Immature natural killer cell (primary cell): Measurements from ENCODE around the gene LINS1. TPM values are rescaled to one million over a fixed set of nuclear protein-coding genes. Genes with fewer than 3 reads are reported as not detected.

ENCODE experiments used
- DNase-seq, 3 donors: peaks; one replicate each; pipeline ENCODE4 v3.0.0; 2022; ENCODE audit warnings: mixed read lengths in 1 of 3
- H3K27ac Mint-ChIP-seq, 6 donors: one replicate each; pipeline ENCODE4 v1.8.0; 2020; ENCODE audit warnings: mixed read lengths in 6 of 6, mild to moderate bottlenecking in 5 of 6, inconsistent platforms in 4 of 6, moderate library complexity in 3 of 6
- H3K27me3 Mint-ChIP-seq, 3 donors: one replicate each; pipeline ENCODE4 v1.8.0; 2020 to 2021; ENCODE audit warnings: low read depth in 3 of 3, mild to moderate bottlenecking in 3 of 3, mixed read lengths in 3 of 3, moderate library complexity in 3 of 3, inconsistent platforms in 1 of 3
- H3K36me3 Mint-ChIP-seq, 3 donors: one replicate each; pipeline ENCODE4 v1.8.0; 2020; ENCODE audit warnings: mixed read lengths in 3 of 3, inconsistent platforms in 2 of 3, mild to moderate bottlenecking in 2 of 3
- H3K4me1 Mint-ChIP-seq, 2 donors: one replicate each; pipeline ENCODE4 v1.8.0; 2020; ENCODE audit warnings: inconsistent platforms in 2 of 2, mild to moderate bottlenecking in 2 of 2, mixed read lengths in 2 of 2, moderate library complexity in 1 of 2
- H3K4me3 Mint-ChIP-seq, 5 donors: one replicate each; pipeline ENCODE4 v1.8.0; 2020; ENCODE audit warnings: mild to moderate bottlenecking in 5 of 5, mixed read lengths in 5 of 5, inconsistent platforms in 3 of 5, moderate library complexity in 3 of 5
- H3K9me3 Mint-ChIP-seq, 6 donors: one replicate each; pipeline ENCODE4 v1.8.0; 2020; ENCODE audit warnings: mild to moderate bottlenecking in 6 of 6, mixed read lengths in 6 of 6, inconsistent platforms in 4 of 6, moderate library complexity in 3 of 6
- polyA plus RNA-seq, 3 donors: library from polyadenylated mRNA; unstranded; fragments of 300-500 nt; fragmentation: Illumina TruSeq; gene quantifications; one replicate each; pipeline ENCODE4 v1.2.3, GENCODE V29; 2021

Gene LINS1
- polyA plus RNA-seq, 3 donors from 2014 or later: 22.7 to 28.8 (median 27.9) TPM

DNA sequence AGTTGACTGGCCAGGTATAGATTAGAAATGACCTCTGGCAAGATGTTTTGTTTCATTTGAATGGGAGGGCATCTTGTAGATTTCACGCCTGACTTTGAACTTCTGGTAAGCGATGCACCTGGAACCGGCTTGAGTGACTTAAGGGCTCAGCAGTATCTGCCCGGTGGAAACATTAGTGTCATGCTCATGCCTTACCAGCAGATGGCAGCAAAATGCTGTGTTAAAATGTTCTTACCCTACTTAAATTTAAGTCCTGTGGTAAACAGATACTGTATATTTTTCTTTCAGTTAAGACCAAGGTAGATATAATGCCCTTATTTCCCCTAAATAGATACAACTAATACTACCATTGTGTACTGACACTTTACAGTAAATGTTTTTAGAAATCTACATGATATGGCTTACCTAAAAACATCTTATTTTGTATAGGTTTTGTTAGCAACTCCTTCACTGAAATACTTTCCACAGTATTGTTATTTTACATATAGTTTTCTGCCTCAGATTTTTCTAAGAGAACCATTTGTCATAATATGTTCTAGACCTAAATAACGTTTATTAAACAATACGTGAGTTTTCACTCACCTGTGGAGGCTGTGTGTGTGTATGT lies 25.9 kb upstream of the LINS1 start:
- H3K27ac Mint-ChIP-seq: no peak overlapping the region
- no peaks in the 10 kb centered on the region for H3K27me3 Mint-ChIP-seq
- no peaks in the 10 kb centered on the region for H3K9me3 Mint-ChIP-seq
- H3K4me1 Mint-ChIP-seq: peaks cover 7 to 26% of the 10 kb centered on the region in 2 donors
- DNase-seq: peak; percentile 43 to 60 (median 51)
- H3K36me3 Mint-ChIP-seq: peaks cover 11 to 19% (median 13%) of the 10 kb centered on the region in 3 donors
- H3K4me3 Mint-ChIP-seq: no peak overlapping the region

- H3K36me3 Mint-ChIP-seq: peaks cover 0 to 11% (median 0%) of the 10 kb centered on the region in 3 donors
- H3K4me3 Mint-ChIP-seq: no peak overlapping the region
- no peaks in the 10 kb centered on the region for H3K9me3 Mint-ChIP-seq
- DNase-seq: no peak
- H3K4me1 Mint-ChIP-seq: peaks cover 4 to 11% of the 10 kb centered on the region in 2 donors
- H3K27me3 Mint-ChIP-seq: no peaks in the 10 kb centered on the region
- H3K27ac Mint-ChIP-seq: no peak overlapping the region
Observed at GRCh38 chr15:100623301-100623700, 21.3 kb upstream of the LINS1 start.

DNA sequence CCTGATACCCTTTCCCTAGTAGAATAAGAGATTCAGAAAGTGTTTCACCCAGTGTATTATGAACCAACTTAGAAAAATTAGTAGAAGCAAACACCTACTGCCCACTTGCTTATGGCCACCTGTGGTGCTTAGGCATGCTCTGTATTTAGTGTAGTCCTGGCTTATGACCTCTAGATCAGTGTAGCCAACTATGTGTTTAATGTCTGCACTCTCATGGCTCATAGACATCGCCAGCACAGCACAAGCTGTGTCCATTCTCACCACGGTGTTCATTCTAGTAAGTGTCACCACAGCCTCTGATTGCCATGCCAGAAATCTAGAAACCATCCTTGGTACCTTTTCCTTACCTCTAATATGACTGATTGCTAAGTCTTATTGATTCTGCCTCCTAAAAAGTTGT lies 14.7 kb upstream of the LINS1 start:
- Mint-ChIP-seq H3K4me3 (no peak overlapping the region), H3K4me1 (peaks cover 6 to 38% of the 10 kb centered on the region in 2 donors), H3K36me3 (peaks cover 0 to 39% (median 7%) of the 10 kb centered on the region in 3 donors)

DNA sequence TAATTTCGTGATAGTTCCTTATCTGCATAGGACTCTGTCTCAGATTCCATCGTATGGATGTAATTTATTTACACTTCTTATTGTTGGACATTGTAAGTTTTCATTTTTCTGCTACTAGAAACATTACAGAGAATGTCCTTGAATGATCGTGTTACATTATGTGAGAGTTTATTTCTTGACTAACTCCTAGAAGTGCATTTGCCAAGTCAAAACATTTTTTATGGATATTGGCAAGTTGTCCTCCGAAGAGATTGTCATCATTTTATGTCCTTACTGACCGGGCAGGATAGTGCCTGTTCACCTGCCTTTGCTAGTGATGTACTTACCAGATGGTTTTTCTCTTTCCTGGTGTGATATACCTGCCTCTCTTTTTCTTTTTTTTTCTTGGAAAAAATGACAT lies 13.8 kb upstream of the LINS1 start:
- no peak overlapping the region for H3K27ac Mint-ChIP-seq
- H3K4me3 Mint-ChIP-seq: no peak overlapping the region
- no peaks in the 10 kb centered on the region for H3K9me3 Mint-ChIP-seq

More for the DNA sequence above, 14.7 kb upstream of the LINS1 start:
- H3K9me3 Mint-ChIP-seq: no peaks in the 10 kb centered on the region
- DNase-seq: no peak
- H3K27ac Mint-ChIP-seq: no peak overlapping the region
- H3K27me3 Mint-ChIP-seq: no peaks in the 10 kb centered on the region

DNA sequence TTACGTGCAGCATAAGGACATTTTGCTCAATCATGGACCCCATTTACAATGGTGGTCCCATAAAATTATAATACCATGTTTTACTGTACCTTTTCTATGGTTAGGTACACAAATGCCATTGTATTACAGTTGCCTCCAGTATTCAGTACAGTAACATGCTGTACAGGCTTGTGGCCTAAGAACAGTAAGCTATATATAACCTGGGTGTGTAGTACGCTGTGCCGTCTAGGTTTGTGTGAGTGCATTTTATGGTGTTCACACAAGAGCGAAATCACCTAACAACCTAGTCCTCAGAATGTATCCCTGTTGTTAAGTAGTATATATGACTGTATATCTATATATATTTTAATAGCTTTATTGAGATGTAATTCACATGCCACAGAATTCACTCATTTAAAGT lies 12.9 kb upstream of the LINS1 start:
- Mint-ChIP-seq H3K4me1 (peaks cover 6 to 38% of the 10 kb centered on the region in 2 donors), H3K27me3 (no peaks in the 10 kb centered on the region), H3K27ac (no peak overlapping the region), H3K4me3 (no peak overlapping the region), H3K9me3 (no peaks in the 10 kb centered on the region), H3K36me3 (peaks cover 0 to 38% (median 7%) of the 10 kb centered on the region in 3 donors)
- no peak for DNase-seq

More for the DNA sequence above, 13.8 kb upstream of the LINS1 start:
- peaks cover 0 to 39% (median 7%) of the 10 kb centered on the region in 3 donors for H3K36me3 Mint-ChIP-seq
- no peaks in the 10 kb centered on the region for H3K27me3 Mint-ChIP-seq
- peaks cover 6 to 38% of the 10 kb centered on the region in 2 donors for H3K4me1 Mint-ChIP-seq
- DNase-seq: no peak

DNA sequence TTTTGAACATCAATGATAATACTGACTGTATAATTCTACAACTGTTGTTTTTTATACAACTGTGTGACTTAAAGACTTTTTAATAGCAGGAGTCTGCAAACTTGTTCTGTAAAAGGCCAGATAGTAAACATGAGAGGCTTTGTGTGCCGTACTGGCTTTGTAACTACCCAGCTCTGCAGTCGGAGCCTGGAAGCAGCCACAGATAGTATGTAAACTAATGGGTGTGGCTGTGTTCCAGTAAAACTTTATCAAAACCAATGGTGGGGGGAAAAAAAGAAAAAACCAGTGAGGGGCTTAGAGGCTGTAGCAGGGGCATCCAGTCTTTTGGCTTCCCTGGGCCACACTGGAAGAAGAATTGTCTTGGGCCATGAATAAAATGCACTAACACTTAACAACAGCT lies 12.4 kb upstream of the LINS1 start:
- peaks cover 0 to 43% (median 7%) of the 10 kb centered on the region in 3 donors for H3K36me3 Mint-ChIP-seq

DNA sequence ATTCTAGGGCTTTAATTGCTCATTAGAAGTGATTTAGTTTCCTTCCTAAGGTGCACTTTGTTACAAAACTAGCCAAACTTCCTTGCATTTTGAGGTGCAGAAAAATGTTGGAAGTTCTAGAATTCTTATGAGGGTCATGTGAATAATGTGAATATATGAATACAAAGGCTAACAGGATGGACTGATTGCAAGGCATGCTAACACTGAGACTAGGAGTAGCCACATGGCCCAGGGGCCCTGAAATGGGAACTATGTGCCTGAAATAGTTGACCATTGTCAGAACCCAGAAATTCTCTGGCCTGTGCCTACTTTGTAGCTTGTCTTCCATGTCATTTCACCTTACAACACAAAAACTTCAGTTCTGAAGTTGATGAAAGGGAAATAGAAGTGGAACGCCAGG lies 11.2 kb upstream of the LINS1 start:
- Mint-ChIP-seq H3K4me3 (no peak overlapping the region), H3K36me3 (peaks cover 0 to 42% (median 9%) of the 10 kb centered on the region in 3 donors), H3K4me1 (peaks cover 8 to 54% of the 10 kb centered on the region in 2 donors), H3K27ac (no peak overlapping the region), H3K9me3 (no peaks in the 10 kb centered on the region), H3K27me3 (no peaks in the 10 kb centered on the region)
- no peak for DNase-seq

More for the DNA sequence above, 12.4 kb upstream of the LINS1 start:
- no peak for DNase-seq
- H3K4me1 Mint-ChIP-seq: peaks cover 6 to 42% of the 10 kb centered on the region in 2 donors
- H3K9me3 Mint-ChIP-seq: no peaks in the 10 kb centered on the region
- no peak overlapping the region for H3K4me3 Mint-ChIP-seq
- H3K27ac Mint-ChIP-seq: peak overlapping the region in 1 of 6 donors; percentile 3
- H3K27me3 Mint-ChIP-seq: no peaks in the 10 kb centered on the region

DNA sequence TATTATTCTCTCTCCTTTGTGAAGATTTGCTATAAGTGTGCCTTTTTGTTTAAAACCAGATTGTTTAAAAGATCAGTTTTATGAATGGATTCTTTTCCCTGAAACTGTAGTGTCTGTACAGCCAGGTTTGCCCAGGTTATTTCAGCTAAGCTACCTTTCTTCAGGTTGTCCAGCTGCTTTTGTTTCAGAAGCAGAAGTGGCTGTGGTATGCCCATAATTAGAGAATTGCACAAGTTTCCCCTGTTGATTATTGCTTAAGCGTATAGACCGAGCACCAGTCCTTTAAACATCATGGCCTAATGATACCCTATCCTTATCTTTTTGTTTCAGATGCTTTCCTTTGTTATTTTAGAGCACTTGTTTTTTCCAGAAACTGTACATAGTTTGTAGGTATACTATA lies 10.6 kb upstream of the LINS1 start:
- Mint-ChIP-seq H3K27ac (peak overlapping the region in 1 of 6 donors; percentile 45), H3K4me1 (peaks cover 8 to 59% of the 10 kb centered on the region in 2 donors), H3K27me3 (no peaks in the 10 kb centered on the region), H3K36me3 (peaks cover 0 to 42% (median 14%) of the 10 kb centered on the region in 3 donors), H3K9me3 (no peaks in the 10 kb centered on the region), H3K4me3 (no peak overlapping the region)
- no peak for DNase-seq

- Mint-ChIP-seq H3K4me3 (no peak overlapping the region), H3K27ac (peak overlapping the region in 5 of 6 donors; percentile 88 to 98 (median 95)), H3K4me1 (peaks cover 29 to 58% of the 10 kb centered on the region in 2 donors), H3K36me3 (peaks cover 0 to 9% (median 2%) of the 10 kb centered on the region in 3 donors), H3K27me3 (peaks cover 0 to 1% (median 0%) of the 10 kb centered on the region in 3 donors), H3K9me3 (no peaks in the 10 kb centered on the region)
- DNase-seq: peak; percentile 40 to 45 (median 41)
Observed at GRCh38 chr15:100602823-100603393, 924 bp upstream of the LINS1 start.

DNA sequence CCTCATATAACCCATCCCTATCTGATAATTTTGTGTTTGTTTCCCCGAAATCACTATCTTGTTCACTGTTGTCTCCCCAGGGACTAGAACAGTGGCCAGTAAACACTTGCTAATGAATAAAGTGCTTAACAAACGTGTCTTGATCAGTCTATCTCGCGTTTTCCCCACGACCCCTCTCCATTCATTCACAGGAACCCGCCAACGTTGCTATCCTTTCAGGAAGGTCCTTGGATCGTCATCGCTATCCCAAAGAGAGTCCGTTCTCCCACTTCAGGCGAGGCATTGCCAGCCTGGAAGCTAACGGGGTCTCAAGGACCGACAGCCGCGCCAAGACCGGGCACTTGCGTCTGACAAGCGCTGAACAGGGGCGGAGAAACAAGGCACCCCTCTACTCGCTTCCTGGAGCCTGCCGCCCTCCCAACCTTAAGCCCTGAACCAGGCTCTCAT lies 344 bp downstream of the LINS1 start:
- Mint-ChIP-seq H3K4me3 (no peak overlapping the region), H3K9me3 (no peaks in the 10 kb centered on the region), H3K36me3 (peaks cover 0 to 5% (median 0%) of the 10 kb centered on the region in 3 donors), H3K4me1 (peaks cover 38 to 61% of the 10 kb centered on the region in 2 donors), H3K27me3 (peaks cover 0 to 1% (median 0%) of the 10 kb centered on the region in 3 donors), H3K27ac (no peak overlapping the region)
- no peak for DNase-seq

- peak; percentile 19 to 25 (median 22) for DNase-seq
- H3K9me3 Mint-ChIP-seq: no peaks in the 10 kb centered on the region
- H3K27ac Mint-ChIP-seq: no peak overlapping the region
- peaks cover 0 to 5% (median 0%) of the 10 kb centered on the region in 3 donors for H3K36me3 Mint-ChIP-seq
- H3K4me3 Mint-ChIP-seq: no peak overlapping the region
- H3K4me1 Mint-ChIP-seq: peaks cover 43 to 64% of the 10 kb centered on the region in 2 donors
- peaks cover 0 to 1% (median 0%) of the 10 kb centered on the region in 3 donors for H3K27me3 Mint-ChIP-seq
Observed at GRCh38 chr15:100601163-100601562, 821 bp downstream of the LINS1 start.

- DNase-seq: no peak
Observed at GRCh38 chr15:100598655-100599054, 3.3 kb downstream of the LINS1 start.

DNA sequence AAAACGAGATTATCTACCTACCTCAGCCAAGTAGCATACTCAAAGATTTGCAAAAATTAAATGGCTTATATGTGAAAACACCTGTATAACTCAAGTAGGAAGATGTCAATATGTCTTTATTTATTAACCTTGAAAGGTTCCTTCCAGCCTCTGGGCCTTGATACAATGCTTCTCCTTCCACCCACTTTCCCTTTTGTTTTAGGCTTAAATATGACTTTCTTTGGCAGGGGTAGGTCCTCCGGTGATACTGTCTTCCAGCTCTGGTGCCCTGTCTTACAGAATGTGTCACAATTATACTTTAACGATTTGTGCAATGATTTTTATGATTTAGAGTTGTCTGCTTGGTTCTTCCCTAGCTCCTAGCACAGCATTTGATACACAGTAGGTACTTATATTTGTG lies 4.1 kb downstream of the LINS1 start:
- H3K4me1 Mint-ChIP-seq: peaks cover 38 to 55% of the 10 kb centered on the region in 2 donors
- peak overlapping the region; percentile 82 to 93 (median 88) for H3K27ac Mint-ChIP-seq
- H3K27me3 Mint-ChIP-seq: no peaks in the 10 kb centered on the region
- H3K4me3 Mint-ChIP-seq: peak overlapping the region in 3 of 5 donors; percentile 22 to 41 (median 26)
- no peaks in the 10 kb centered on the region for H3K9me3 Mint-ChIP-seq
- no peaks in the 10 kb centered on the region for H3K36me3 Mint-ChIP-seq
- DNase-seq: no peak

More at GRCh38 chr15:100598655-100599054, 3.3 kb downstream of the LINS1 start:
- Mint-ChIP-seq H3K4me3 (no peak overlapping the region), H3K27ac (peak overlapping the region in 4 of 6 donors; percentile 12 to 76 (median 44)), H3K36me3 (no peaks in the 10 kb centered on the region), H3K4me1 (peaks cover 44 to 55% of the 10 kb centered on the region in 2 donors), H3K27me3 (peaks cover 0 to 1% (median 0%) of the 10 kb centered on the region in 3 donors), H3K9me3 (no peaks in the 10 kb centered on the region)

DNA sequence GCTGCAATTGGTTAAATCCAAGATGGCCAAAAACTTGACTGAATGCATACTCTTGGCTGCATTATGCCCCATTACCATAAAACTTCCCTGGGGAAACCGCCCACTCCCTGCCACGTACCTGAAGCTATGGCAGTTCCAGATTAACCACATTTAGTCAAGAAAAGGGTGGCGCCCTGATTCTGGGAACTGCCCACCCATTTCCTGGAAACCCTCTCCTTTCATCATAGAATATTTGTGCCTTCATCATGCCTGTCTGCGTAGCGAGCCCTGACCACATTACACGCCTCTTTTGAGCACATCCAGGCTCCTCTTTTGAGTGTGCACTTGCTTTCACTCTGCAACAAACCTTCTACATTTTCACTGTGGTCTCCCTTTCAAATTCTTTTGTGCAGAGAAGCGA lies 5.2 kb downstream of the LINS1 start:
- Mint-ChIP-seq H3K4me3 (peak overlapping the region; percentile 65 to 87 (median 78)), H3K4me1 (peaks cover 37 to 63% of the 10 kb centered on the region in 2 donors), H3K36me3 (no peaks in the 10 kb centered on the region), H3K9me3 (no peaks in the 10 kb centered on the region), H3K27ac (peak overlapping the region; percentile 87 to 93 (median 90)), H3K27me3 (no peaks in the 10 kb centered on the region)
- peak; percentile 45 to 56 (median 52) for DNase-seq
